ENCODE data around the gene CHST9.
"Not testable (repeated sequence)": the region's sequence is repeated elsewhere in the genome, so short reads cannot be mapped to it uniquely, and the experiment has no call there.

CHST9 gene, protein sequence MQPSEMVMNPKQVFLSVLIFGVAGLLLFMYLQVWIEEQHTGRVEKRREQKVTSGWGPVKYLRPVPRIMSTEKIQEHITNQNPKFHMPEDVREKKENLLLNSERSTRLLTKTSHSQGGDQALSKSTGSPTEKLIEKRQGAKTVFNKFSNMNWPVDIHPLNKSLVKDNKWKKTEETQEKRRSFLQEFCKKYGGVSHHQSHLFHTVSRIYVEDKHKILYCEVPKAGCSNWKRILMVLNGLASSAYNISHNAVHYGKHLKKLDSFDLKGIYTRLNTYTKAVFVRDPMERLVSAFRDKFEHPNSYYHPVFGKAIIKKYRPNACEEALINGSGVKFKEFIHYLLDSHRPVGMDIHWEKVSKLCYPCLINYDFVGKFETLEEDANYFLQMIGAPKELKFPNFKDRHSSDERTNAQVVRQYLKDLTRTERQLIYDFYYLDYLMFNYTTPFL

DNA sequence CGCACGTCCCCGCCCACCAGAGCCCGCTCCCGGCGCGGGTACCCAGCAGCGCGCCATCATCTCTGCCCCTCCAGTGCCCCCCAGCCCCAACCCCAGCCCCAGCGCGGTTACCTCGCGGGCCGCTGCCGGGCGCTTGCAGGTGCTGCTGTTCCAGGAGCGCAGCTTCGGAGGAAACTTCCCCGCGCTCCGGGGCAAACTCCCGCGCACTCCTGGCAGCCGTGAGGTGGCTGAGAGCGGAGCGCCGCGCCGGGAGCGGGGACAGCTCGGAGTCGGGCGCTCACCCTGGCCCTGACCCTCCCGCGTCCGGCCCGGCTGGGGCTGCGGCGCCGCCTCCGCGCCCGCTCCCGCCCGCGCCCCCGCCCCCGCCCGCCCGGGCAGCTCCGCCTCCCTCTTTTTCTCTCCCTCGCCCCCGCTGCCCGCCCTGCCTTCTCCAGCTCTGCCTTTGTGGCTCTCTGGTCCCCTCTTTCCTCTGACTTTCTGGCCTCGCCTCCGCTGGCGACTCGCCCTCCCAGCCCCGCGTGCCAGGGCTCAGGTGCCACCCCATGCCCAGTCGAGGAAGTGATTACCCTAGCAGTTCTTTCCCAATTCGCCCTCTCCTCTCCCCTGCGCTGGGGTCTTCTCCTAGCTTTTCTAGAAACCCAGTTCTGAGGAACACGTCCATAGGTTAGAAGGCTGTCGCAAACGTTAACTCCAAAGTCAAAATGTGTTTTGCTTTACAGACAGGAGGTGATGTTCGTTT lies at the start of gene CHST9:
CHST9 (minus strand) TSS at position 284 of the 739 bp plus-strand sequence. CDS start 42,499 bp downstream, outside the sequence.
- no peak for DNase-seq

DNA sequence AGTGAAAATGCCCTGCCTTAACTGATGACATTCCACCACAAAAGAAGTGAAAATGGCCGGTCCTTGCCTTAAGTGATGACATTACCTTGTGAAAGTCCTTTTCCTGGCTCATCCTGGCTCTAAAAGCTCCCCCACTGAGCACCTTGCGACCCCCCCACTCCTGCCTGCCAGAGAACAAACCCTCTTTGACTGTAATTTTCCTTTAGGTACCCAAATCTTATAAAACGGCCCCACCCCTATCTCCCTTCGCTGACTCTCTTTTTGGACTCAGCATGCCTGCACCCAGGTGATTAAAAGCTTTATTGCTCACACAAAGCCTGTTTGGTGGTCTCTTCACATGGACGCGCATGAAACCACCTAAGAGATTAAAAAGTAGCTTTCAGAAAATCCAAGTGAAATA lies 47.2 kb upstream of the CHST9 start:
- not testable (repeated sequence) for DNase-seq

DNA sequence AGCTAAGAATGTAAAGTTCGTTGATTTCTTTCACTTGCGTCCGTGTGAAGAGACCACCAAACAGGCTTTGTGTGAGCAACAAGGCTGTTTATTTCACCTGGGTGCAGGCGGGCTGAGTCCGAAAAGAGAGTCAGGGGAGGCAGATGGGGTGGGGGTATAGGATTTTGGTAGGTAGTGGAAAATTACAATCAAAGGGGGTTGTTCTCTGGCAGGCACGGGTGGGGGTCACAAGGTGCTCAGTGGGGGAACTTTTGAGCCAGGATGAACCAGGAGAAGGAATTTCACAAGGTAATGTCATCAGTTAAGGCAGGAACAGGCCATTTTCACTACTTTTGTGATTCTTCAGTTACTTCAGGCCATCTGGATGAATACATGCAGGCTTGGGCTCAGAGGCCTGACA lies 46.6 kb upstream of the CHST9 start:
- not testable (repeated sequence) for DNase-seq

DNA sequence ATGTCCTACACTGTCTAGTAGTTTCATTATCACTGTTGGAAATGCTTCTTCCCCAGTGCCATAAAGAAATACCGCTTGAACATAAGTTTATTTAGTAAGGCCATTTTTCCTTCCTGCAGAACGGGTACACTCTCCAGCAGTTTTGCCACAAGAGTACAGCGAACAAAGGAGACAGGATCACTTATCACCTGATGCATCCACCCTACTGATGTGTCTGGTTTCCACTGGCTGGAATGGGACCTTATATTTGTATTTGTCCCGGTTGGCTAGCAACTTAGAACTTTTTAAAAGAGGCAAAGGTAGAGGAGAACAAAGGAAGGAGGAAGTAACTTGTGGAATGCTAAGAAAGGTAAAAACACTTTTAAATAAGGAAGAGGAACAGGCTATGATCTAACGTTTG lies 46.1 kb upstream of the CHST9 start:
- not testable (repeated sequence) for DNase-seq

DNA sequence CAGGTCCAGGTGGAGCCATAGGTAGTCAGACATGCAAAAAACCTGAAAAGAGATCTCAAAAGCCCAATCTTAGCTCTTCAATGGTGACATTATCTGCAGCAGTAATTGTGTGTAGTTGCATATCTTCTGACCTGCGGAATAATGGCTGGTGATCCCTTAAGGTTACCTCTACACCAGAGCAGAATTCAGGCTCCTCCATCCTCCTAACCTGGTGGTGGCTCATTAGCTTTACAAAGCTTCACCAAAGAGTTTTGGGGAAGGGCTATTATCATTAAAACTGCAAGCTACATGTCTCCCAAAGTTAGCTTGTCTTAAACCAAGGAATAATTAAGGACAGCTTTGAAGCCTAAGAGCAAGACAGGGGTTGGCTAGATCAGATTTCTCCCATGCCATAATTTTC lies 42.6 kb upstream of the CHST9 start:
- DNase-seq, result no peak

DNA sequence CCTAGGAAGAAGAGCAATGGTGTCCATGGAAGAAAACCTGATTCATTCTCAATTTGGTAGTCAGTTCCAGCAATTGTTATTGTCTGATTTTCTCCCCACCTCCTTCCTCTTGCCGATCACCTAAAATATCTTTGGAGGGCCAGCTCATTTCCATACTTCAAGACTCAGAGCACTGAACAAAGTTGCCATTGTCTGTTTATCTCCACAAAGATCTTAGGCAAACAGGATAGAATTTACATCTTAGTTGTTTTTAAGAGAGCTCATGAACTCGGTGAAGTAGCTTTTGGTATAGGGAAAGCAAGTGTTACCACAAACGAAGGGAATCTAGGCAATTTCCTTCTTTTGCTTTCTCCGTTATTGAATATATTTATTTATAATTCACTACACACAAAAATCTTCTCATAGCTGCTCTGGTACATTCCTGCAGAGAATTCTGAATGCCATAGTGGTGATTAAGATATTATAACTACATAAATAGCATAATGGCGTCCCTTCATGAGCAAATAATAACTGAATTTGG lies 41.5 kb upstream of the CHST9 start:
- DNase-seq, result no peak

DNA sequence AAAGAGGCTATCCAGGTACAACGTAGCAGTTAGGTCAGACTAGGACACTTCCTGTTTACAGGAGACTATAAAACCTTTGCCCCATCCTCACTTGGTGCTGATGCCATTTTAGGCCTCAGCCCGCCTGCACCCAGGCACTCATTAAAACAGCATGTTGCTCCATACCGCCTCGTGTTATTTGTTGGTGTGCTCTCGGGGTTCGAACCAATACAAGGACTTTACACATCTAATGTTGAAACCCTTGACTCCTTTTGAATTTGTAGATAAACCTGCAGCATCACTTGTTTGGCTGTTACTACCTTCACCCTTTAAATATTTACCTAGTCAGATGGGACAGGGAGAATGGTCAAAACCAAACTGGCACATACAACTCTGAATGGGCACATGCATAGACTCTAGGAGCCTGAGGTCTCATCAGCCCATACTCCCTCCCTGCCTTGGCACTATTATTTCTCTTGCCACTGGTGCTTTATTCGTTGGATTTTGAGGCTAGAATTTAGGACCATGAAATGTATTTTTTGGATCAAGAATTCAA lies 40.9 kb upstream of the CHST9 start:
- no peak for DNase-seq

DNA sequence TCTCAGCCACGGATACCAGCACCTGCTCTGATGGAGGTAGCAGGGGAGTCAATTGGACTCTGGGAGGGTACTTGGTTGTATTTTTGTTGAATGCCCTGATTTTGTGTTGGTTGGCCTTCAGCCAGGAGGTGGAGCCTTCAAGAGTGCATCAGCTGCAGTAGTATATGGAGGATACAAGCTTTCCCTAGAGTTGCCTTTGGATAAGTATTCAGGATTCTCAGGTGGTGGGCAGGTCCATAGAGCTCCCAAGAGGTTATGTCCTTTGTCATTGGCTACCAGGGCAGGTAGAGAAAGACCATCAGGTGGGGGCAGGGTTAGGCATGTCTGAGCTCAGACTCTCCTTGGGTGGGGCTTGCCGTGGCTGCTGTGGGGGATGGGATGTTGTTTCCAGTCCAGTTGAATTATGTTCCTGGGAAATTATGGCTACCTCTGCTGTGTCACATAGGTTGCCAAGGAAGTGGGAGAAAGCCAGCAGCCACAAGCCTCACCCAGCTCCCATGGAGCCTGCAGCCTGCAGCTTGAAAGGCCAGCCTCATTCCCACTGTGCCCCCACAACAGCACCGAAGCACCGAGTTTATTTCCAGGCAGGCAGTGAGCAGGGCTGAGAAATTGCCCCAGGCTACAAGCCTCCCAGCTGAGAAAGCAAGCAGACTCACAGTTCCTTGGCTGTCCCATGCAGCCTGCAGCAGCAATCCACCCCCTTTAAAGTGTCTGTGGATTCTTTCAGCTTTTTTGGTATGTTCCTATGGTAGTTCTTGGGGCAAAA lies 38.6 kb upstream of the CHST9 start:
- DNase-seq, result no peak

DNA sequence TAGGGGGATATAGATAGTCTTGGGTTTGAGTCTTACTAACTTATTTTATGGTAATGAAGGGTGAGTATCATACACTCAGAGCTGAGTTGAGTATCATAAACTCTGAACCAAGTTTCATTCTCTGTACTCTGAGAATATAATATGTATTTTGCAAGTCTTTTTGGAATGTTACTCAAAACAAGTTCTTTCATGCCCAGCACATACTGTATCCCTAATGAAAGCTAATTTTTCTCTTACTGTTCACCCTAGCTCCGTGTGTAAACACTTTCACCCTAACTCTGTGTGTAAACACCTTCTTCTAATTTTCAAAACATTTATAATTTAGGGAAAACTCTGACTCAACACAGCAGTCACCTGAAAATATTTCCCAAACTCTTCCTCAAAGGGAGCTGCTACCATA lies 29.7 kb upstream of the CHST9 start:
- DNase-seq, result no peak

DNA sequence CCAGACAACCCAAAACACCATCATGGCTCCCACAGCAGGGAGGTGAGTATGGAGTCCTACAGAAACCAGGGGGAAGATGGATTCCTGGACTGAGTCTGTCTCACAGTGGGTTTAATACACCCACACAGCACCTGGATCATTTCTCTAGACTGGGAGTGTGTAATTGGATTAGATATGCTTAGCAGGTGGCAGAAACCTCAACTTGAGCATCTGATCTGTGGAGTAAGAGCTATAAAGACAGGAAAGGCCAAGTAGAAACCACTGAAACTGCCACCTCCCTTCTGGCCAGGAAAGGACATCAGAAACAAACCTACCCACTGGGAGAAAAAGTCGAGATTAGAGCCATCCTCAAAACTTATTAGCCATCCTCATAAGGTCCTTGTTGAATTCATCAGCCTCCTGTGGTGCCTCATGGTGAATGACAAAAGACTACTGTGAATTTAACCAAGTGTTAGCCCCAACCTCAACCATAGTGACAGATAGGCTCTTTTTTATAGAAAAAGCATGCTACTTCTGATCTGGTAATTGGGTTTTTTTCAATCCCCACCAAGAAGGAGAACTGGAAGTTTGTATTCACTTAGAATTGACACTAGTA lies 28.1 kb upstream of the CHST9 start:
- DNase-seq, result no peak

DNA sequence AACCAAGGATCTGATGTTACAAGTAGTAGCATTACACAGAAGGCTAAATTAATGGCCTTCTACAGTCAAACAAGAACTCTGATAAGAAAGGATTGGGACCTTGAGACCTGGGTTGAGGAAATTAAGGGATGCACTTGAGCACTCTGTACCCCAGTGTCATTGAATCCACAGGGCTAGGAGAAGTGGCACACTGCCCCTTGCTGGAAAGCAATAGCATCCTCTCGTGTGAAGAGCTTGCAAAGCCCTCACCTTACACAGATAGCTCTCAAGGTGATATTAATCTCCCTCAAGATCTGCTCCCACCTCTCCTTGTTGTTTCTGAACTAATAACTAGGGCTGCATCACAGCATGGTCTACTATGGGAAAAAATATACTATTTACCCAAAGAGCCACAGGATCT lies 26.5 kb upstream of the CHST9 start:
- no peak for DNase-seq

DNA sequence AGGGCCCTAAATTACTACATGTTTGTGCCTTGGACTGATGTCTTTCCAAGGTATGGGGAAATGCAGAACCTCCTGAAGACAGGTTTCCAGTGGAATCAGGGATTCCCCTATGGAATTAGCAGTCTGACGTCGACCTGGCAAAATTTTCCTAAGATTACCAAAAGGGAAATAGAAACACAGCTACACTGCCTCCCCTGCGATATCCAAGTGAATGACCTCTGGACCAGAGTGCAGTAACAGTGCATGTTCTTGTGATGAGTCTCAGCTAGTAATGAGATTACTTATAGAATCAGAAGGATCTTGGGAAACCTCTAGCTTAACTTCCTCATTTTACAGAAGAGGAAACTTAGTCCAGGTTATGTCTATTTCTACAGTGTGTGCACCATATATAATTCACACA lies 21.3 kb upstream of the CHST9 start:
- no peak for DNase-seq

DNA sequence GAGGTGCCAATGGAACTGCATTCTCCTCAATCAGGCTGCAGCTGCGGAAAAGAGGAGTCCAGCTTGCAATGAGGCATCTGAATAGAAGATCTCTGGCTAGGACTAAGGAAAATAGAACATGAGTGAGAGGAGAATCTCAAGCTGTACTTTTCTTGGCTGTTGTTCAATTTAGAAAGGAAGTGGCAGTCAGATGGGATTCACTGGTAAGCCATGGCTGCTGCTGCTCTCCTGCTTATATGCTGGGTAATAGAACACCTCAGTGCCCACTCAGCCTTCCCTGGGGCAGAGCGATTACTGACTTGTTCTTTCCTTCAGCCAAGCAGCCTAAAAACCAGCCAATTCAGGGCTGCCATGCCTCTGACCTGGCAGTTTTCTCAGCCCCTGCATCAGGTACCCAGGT lies 17.6 kb upstream of the CHST9 start:
- no peak for DNase-seq

DNA sequence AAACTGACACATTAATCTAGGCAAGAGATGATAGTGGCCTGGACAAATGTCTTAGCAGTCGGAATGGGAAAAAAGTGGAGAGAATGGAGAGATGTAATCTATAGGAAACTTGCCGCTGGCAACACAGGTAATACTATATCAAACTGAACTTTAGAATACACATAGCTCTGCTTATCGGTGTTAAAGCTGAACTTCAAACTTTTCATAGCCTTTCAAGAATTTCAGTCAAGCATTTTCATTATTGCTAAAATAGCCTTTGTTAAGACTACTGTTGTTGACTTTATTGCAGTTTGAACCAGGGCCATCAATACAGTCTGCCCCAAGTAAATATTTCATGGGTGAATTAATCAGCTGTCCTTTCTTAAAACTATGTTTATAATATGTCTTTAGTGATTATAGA lies 12.9 kb upstream of the CHST9 start:
- no peak for DNase-seq

DNA sequence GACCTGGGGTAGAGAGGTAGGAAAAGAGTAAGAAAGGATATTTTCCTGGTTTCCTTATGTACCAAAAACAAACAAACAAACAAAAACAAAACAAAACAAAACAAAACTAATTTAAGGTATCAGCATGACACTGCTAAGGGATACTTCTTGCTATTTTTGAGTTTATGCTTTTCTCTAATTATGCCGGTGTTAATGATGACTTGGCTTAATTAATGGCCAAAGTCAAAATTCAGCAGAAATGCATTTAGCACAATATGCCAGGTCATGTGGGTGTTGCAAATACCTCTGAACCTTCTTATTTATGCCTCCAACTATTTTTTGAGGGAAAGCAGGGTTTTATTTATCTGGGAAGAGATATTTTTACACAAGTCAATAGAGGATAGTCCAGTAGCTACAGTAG lies 3.2 kb upstream of the CHST9 start:
- no peak for DNase-seq

DNA sequence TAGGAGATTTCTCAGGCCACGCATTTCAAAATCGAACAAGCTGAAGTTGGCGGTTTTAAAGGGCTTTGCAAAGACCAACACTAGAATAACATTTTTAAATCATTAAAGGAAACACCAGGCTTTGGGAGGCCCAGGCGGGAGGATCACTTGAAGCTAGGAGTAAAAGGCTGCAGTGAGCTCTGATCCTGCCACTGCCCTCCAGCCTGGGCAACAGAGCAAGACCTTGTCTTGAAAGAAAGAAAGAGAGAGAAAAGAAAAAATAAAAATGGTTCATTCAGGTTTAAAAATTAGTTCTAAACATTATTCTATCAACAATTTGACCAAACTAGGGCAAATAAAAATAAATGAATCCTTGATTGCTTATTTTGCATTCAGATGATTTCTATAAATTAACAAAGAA lies 789 bp upstream of the CHST9 start:
- no peak for DNase-seq

DNA sequence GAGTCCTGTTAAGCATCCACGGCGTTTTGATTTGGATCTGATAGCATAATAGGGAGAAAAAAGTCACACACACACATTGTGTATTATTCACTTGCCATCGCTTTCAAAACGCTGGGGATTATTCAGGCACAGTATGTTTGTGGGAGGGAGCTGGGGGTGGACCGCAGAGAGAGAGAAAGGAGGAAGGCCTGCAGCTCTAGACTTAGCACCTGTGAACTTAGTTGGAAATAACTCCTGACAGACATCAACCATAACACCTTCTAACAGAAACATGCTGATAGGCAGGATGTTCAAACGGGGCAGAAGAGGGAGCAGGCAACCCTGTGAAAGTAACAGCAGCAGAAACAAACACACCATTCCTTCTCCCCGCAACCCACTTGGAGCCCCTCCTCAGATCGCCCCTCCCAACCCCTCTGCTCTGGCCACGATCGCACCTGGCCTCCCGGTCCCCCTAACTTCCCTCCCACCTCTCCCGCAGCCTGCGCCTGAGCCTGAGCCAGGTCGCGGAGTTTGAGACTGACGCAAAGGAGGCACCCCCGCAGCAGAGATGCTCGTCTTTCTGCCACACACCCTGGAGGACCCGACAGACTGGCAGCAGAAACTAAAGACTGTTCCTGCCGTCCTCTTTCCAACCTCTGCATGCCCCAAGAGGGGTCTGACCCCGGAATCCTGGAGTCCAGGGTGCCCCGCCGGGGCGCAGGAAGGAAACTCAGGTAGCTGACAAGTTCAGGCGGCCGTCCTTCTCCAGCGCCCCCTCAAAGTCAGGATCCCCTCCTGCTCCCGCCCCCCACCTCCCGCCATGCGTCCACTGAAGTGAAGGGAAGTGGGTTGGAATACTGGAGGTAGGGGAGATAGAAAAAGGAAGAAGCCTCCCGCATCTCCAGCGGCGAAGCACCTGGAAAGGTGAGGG lies 738 bp downstream of the CHST9 start:
- no peak for DNase-seq

DNA sequence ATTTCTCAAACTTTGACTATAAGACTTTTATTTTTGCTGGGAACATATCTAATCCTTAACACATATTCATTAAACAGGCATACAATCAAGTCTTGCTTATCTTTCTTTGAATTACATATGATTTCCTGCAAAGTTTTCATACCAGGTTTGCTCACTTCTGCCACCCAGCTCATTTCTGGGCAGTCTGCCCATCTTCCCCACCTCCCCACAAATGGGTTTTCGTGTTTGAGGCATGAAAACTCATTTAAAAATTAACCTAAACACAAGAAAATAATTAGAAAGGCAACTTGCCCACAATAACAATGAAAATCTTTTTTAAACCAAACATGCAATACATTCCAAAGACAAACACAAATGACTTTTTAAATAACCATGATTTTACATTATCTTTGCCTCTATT lies 3.4 kb downstream of the CHST9 start:
- DNase-seq, result no peak

DNA sequence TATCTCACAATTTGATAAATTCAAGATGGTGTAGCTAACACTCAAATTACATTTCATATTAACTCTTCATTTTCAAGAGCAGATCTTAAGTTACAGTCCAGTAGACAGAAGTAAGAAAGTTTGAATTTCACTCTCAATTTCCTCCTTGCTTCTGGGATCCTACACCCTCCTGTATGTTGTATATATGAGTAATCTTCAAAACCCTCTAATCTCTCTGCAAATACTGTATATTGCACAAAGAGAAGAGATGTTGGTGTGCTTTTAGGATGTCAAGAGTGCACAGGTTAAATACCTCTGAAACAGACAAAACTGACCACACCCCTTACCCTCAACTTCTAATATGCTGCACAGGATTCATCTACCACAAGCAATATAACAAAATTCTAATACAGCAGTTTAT lies 6.7 kb downstream of the CHST9 start:
- DNase-seq, result no peak

DNA sequence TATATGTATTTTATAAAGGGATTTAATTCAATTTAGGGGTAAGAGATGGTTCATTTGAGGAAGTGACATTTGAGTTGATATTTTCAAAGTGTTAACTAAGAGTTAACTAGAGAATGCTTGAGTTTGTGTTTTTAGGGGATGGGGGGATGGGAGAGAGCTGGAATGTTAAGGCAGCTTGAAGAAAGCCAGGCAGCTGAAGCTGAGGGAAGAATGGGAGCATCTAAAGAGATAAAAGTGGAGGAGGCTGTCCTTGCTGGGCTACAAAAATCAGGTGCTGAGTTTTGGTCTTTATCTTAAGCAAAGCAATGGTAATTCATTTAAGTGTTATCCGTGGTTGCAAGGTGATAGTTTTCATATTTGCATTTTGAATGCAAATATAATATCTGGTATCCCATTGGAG lies 9.2 kb downstream of the CHST9 start:
- no peak for DNase-seq

DNA sequence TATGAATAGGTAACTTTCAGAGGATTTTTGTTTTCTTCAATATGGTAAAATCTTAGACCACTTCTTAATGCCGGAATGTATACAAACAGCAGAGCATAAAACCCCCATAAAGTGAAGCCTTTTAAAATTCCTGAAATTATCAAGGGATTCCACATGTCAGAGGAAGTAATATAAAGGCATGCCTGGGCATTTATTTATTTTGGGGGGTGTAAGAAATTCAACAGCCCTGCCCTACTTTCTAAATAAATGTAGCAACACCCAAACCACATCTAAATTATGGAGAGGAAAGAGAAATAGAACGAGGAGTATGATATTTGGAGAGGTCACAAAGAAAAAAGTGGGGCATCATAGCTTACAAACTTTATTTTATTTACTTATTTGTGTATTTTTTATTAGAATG lies 9.9 kb downstream of the CHST9 start:
- no peak for DNase-seq

DNA sequence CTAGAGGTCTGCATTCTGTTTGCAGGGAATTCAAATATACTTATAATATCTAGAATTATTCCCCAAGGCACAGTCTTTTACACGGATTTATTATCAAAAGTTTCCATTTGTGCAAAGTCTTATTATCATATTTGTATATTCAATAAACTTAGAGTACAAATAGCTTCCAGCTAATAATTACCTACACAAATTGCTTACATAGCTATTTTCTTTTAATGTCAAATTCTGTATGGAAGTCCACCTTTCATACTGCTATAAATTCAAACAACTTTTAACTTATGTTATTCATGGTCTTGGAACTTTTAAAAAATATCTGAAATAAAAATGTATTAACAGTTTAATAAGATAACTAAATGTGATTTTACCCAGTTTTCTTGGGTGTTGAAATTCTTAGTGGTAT lies 13.1 kb downstream of the CHST9 start:
- no peak for DNase-seq
